ENCODE measurements around the gene CORT.
A peak's percentile ranks its signal among the peaks of the same experiment; 100 is the strongest.

The CORT gene

GRCh38 chr1:10429868-10430215, 20.0 kb upstream of the CORT start:
- no peak for DNase-seq (ENCODE audit: low read depth)
- H3K4me3 ChIP-seq (ENCODE audit: low read depth, low read length): peak overlapping the region; percentile 62
- in situ Hi-C loops (cut with HindIII; ENCODE audit: low sequenced_read_pairs): loop anchor here (10.0 kb wide), 1 partner anchor 65 kb away; no protein-coding TSS in a partner anchor
- TF ChIP-seq CTCF (IDR thresholded peaks at IDR 0.05; ENCODE audit: low read depth, low read length, missing control alignments): no peak

DNA sequence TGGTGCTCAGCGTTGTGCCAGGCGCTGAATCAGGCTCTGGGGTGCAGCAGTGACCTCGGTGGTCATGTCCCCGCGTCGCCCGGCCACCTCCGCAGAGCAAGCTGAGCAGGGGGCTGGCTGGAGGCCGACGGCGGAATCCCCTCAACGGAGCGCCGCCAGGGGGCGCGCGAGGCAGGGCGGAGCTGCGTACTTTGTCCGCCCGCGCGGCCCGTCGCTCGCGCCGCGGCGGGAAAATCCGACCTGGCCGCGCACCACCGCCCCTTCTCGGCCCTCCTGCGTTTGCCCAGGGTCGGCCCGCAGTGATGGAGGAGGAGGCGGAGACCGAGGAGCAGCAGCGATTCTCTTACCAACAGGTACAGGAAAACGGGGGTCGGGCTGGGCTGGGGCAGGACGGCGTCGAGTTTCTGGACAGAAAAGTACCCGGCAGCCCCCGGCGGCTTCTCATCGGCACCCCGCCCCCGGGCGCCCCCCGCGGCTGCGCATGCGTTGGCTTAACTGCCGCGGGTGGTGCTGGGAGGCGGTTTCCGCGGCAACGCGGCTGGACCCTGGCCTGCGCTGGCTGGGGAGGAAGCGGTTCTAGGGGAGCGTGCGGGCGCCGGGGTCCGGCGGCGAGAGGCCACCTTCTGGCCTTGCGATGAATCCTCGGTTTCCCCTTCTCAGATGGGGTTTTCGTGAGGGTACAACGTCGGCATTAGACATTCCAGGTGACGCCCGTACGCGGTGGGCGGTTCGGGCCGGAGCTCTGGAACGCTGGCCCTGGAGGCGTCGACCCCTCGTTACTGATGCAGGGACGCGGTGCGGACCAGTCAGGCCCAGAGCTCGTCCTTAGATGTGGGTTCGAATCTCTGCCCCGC, 19.4 kb upstream of the CORT start, which contains the start of gene CENPS:
Gene CENPS, plus strand, starts transcription at position 218 of the 854 bp plus-strand sequence. Its CDS starts 85 bp downstream, at position 303.
- peak within 1 kb of the TSS; percentile 62 for H3K4me3 ChIP-seq (ENCODE audit: low read depth, low read length)
- TF ChIP-seq CTCF (IDR thresholded peaks at IDR 0.05; ENCODE audit: low read depth, low read length, missing control alignments): peak; percentile 81
- in situ Hi-C loops (cut with HindIII; ENCODE audit: low sequenced_read_pairs): no loop called here
- DNase-seq (ENCODE audit: low read depth): peak; percentile 77

DNA sequence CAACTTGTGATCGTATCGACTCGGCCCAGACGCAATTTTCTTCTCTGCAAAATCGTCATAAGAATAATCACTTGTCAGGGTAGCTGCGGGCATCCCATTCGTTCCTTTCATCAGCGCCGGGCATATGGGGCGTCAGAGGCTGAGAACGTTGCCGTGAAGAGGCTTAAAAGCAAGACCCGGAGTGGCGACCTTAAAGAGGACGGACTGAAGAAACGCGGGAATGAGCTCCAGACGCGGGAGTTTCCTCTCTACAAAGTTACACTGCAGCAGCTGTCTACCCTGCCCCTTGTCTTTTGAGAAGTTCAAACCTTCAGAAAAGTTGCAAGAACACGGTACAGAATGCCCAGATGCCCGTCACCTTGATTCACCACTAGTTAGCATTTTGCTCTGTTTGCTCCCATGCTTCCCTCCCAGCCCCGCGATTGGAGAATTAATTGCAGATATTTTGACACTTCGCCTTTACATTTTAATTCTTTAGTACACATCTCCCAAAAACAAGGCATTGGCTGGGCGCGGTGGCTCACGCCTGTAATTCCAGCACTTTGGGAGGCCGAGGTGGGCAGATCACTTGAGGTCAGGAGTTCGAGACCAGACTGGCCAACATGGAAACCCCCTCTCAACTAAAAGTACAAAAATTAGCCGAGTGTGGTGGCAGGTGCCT, 18.6 kb upstream of the CORT start:
- peak overlapping the region; percentile 62 for H3K4me3 ChIP-seq (ENCODE audit: low read depth, low read length)
- in situ Hi-C loops (cut with HindIII; ENCODE audit: low sequenced_read_pairs): no loop called here
- no peak for DNase-seq (ENCODE audit: low read depth)
- no peak for TF ChIP-seq CTCF (IDR thresholded peaks at IDR 0.05; ENCODE audit: low read depth, low read length, missing control alignments)

DNA sequence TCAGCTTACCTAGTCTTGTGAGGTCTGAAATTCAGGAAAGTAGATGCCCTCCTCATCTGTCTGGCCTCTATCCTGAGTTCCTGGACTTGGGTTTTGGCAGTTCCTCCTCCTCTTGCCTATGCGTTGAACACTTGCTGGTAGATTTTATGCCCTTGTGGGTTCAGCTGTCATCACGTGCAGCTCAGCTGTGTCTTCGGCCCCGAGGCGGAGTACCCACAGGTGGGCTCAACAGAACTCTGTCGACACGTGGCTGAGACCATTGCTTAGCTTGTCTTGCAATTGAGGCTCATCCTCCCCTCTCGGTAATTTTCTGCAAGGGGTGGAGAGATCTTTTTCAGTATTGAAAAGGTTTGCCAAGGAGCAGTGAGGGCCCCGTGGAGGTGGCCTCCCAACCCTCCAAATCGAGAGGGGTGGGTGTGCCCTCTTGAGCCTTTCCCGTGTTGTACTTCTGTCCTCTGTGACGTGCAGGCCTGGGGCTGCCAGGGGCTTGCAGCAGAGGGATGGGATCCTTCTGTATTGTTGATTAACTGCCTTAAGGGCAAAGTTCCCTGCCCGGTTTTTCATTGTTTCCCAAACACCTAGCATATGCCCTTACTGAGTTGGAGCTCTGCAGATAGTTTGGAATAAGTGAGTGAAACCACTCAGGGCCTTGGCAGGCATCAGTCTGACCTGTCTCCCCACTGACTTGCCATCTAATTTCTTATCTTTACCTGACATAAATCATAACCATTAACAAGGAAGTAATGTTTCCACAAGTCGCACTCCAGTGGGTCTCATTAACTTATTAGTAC, 16.7 kb upstream of the CORT start:
- no peak for DNase-seq (ENCODE audit: low read depth)
- no peak for TF ChIP-seq CTCF (IDR thresholded peaks at IDR 0.05; ENCODE audit: low read depth, low read length, missing control alignments)
- in situ Hi-C loops (cut with HindIII; ENCODE audit: low sequenced_read_pairs): no loop called here

GRCh38 chr1:10433790-10434189, 16.0 kb upstream of the CORT start:
- in situ Hi-C loops (cut with HindIII; ENCODE audit: low sequenced_read_pairs): no loop called here
- no peak overlapping the region for H3K4me3 ChIP-seq (ENCODE audit: low read depth, low read length)
- no peak for DNase-seq (ENCODE audit: low read depth)
- no peak for TF ChIP-seq CTCF (IDR thresholded peaks at IDR 0.05; ENCODE audit: low read depth, low read length, missing control alignments)

More for the DNA sequence above, 16.7 kb upstream of the CORT start:
- no peak overlapping the region for H3K4me3 ChIP-seq (ENCODE audit: low read depth, low read length)

- in situ Hi-C loops (cut with HindIII; ENCODE audit: low sequenced_read_pairs): no loop called here
- no peak overlapping the region for H3K4me3 ChIP-seq (ENCODE audit: low read depth, low read length)
- TF ChIP-seq CTCF (IDR thresholded peaks at IDR 0.05; ENCODE audit: low read depth, low read length, missing control alignments): no peak
Observed at GRCh38 chr1:10434590-10434989, 15.2 kb upstream of the CORT start.

More at GRCh38 chr1:10434590-10434989, 15.2 kb upstream of the CORT start:
- no peak for DNase-seq (ENCODE audit: low read depth)
